Thyroid gland (tissue), 4 donors: ENCODE results near the gene FAM78A. TPM values are rescaled to one million over a fixed set of nuclear protein-coding genes. Genes with fewer than 3 reads are reported as not detected.

Experiments used
- DNase-seq, 2 donors: peaks; one replicate each; pipeline ENCODE4 v3.0.0-alpha.2; 2019
- H3K27ac ChIP-seq, 3 donors: fragments of 200-600 bp; sonication (generic); 1 replicate in 2 of 3; 2 replicates in 1 of 3; pipeline ENCODE4 v1.5.1; 2016 to 2019; ENCODE audit warnings: mild to moderate bottlenecking in 1 of 3, moderate library complexity in 1 of 3
- H3K27me3 ChIP-seq: fragments of 200-600 bp; sonication (generic); one replicate; pipeline ENCODE4 v1.5.1; 2019
- H3K36me3 ChIP-seq, 2 donors: fragments of 200-600 bp; sonication (generic); one replicate each; pipeline ENCODE4 v1.5.1; 2016 to 2019
- H3K4me1 ChIP-seq, 2 donors: fragments of 200-600 bp; sonication (generic); one replicate each; pipeline ENCODE4 v1.5.1; 2017 to 2019
- H3K4me3 ChIP-seq, 3 donors: fragments of 200-600 bp; sonication (generic); replicated peaks in 1 of 3; 1 replicate in 2 of 3; 2 replicates in 1 of 3; pipeline ENCODE4 v1.5.1; 2016; ENCODE audit warnings: mild to moderate bottlenecking in 1 of 3
- H3K9me3 ChIP-seq: fragments of 200-600 bp; sonication (generic); one replicate; pipeline ENCODE4 v1.5.1; 2017
- CTCF ChIP-seq, 6 experiments: fragments of 200-600 bp in 3 of 6; fragments of 450-650 bp in 3 of 6; sonication (generic) in 3 of 6; IDR thresholded peaks; one replicate each; pipeline ENCODE4 v1.5.1; 2016 to 2019; ENCODE audit warnings: antibody characterized with exemption in 6 of 6, mild to moderate bottlenecking in 2 of 6, inconsistent platforms in 1 of 6, moderate library complexity in 1 of 6
- POLR2A ChIP-seq, 2 donors: fragments of 450-650 bp; IDR thresholded peaks; one replicate each; pipeline ENCODE4 v1.6.1; 2017; ENCODE audit warnings: antibody characterized with exemption in 2 of 2, mild to moderate bottlenecking in 2 of 2, moderate library complexity in 1 of 2
- WGBS, 2 donors: methylation state at CpG; one replicate each; pipeline ENCODE4 v1.1.5; 2017; 5-methylcytosine and 5-hydroxymethylcytosine counted together
- intact Hi-C: fragments of 100-400 bp; cut with DNase I; formaldehyde crosslinking; loops from one replicate; pipeline ENCODE4 v1.15.1; 2023
- total RNA-seq, 4 donors: library from RNA; depleted of rRNA; stranded (reverse); fragments of >200 nt; gene quantifications; one replicate each; pipeline ENCODE4 v1.2.3, GENCODE V29; 2016

FAM78A gene
- total RNA-seq, 4 donors from 2014 or later = 1.1 to 3.4 (median 1.6) TPM

GRCh38 chr9:131310833-131311554 is 34.7 kb upstream of the FAM78A start:
- intact Hi-C loops = no loop called here
- H3K4me3 ChIP-seq = no peak overlapping the region
- H3K4me1 ChIP-seq = no peaks in the 10 kb centered on the region

GRCh38 chr9:131309530-131310276 is 33.4 kb upstream of the FAM78A start:
- Histone ChIP-seq H3K36me3 (no peaks in the 10 kb centered on the region), H3K27ac (no peak overlapping the region), H3K9me3 (no peaks in the 10 kb centered on the region), H3K4me3 (no peak overlapping the region), H3K4me1 (no peaks in the 10 kb centered on the region), H3K27me3 (no peaks in the 10 kb centered on the region)
- 81 to 83% methylated on average over 14 to 16 of the region's 18 CpGs for WGBS, 2 donors
- intact Hi-C loops = no loop called here
- DNase-seq = no peak
- TF ChIP-seq POLR2A (IDR thresholded peaks at IDR 0.05) (no peak), CTCF (IDR thresholded peaks at IDR 0.05) (no peak)

More at GRCh38 chr9:131310833-131311554, 34.7 kb upstream of the FAM78A start:
- TF ChIP-seq POLR2A (IDR thresholded peaks at IDR 0.05) (no peak), CTCF (IDR thresholded peaks at IDR 0.05) (no peak)
- no peak overlapping the region for H3K27ac ChIP-seq
- no peaks in the 10 kb centered on the region for H3K9me3 ChIP-seq
- no peaks in the 10 kb centered on the region for H3K27me3 ChIP-seq
- no peaks in the 10 kb centered on the region for H3K36me3 ChIP-seq
- DNase-seq = peak in 1 of 2 donors; percentile 12
- WGBS, 2 donors = 36 to 40% methylated on average over 11 to 18 of the region's 20 CpGs

GRCh38 chr9:131308906-131309529 is 32.7 kb upstream of the FAM78A start:
- TF ChIP-seq POLR2A (IDR thresholded peaks at IDR 0.05) (no peak), CTCF (IDR thresholded peaks at IDR 0.05) (no peak)
- WGBS, 2 donors = 79 to 91% methylated on average over 11 to 14 of the region's 17 CpGs

GRCh38 chr9:131308452-131308851 is 32.1 kb upstream of the FAM78A start:
- Histone ChIP-seq H3K4me1 (no peaks in the 10 kb centered on the region), H3K4me3 (no peak overlapping the region), H3K36me3 (no peaks in the 10 kb centered on the region), H3K27ac (no peak overlapping the region), H3K27me3 (no peaks in the 10 kb centered on the region), H3K9me3 (no peaks in the 10 kb centered on the region)
- no peak for TF ChIP-seq CTCF (IDR thresholded peaks at IDR 0.05)
- no peak for TF ChIP-seq POLR2A (IDR thresholded peaks at IDR 0.05)
- WGBS, 2 donors = 90 to 91% methylated on average over 9 to 11 of the region's 11 CpGs
- no peak for DNase-seq
- intact Hi-C loops = no loop called here

More at GRCh38 chr9:131308906-131309529, 32.7 kb upstream of the FAM78A start:
- intact Hi-C loops = no loop called here
- H3K27me3 ChIP-seq = no peaks in the 10 kb centered on the region
- no peak for DNase-seq
- no peak overlapping the region for H3K4me3 ChIP-seq
- no peak overlapping the region for H3K27ac ChIP-seq
- H3K36me3 ChIP-seq = no peaks in the 10 kb centered on the region
- no peaks in the 10 kb centered on the region for H3K9me3 ChIP-seq
- H3K4me1 ChIP-seq = no peaks in the 10 kb centered on the region
